Panc1 (cell line): ENCODE measurements around the gene ZNF775. TPM values are rescaled to one million over a fixed set of nuclear protein-coding genes. Genes with fewer than 3 reads are reported as not detected.

Experiments
- ATAC-seq: fragments of 200-7000 bp; cut with Tn5 transposase; 2 replicates; pipeline ENCODE4 v1.9.1; 2020; ENCODE audit warnings: mild to moderate bottlenecking, moderate library complexity
- BruUV-seq: library from RNA; stranded (reverse); fragments of 400-500 nt; replicated peaks from 2 replicates; lab custom pipeline; 2021; lab: Mats Ljungman, UMichigan
- CTCF ChIA-PET: fragments of 300-600 bp; sonication (Branson Sonifier 250); formaldehyde crosslinking; loops from one replicate; lab custom pipeline; 2022; ENCODE audit warnings: antibody characterized with exemption; lab: Charles Lee
- POLR2A ChIA-PET: fragments of 300-600 bp; sonication (Branson Sonifier 250); formaldehyde crosslinking; loops from one replicate; lab custom pipeline; 2022; ENCODE audit warnings: antibody characterized with exemption; lab: Charles Lee
- DNase-seq: peaks from one replicate; pipeline ENCODE4 v3.0.0-alpha.2; 2010; ENCODE audit warnings: low read depth, low spot score
- H3K27ac ChIP-seq: 2 replicates; pipeline ENCODE4 v1.5.1; 2011; ENCODE audit warnings: mild to moderate bottlenecking, low read length, inconsistent platforms
- H3K27me3 ChIP-seq: fragments of 200-500 bp; sonication (Bioruptor generic); 2 replicates; pipeline ENCODE4 v1.6.0; 2014; ENCODE audit warnings: low read length, inconsistent platforms; ENCODE audit not compliant: control insufficient read depth, insufficient read depth
- H3K36me3 ChIP-seq: fragments of 200-500 bp; sonication (Bioruptor generic); 2 replicates; pipeline ENCODE4 v1.5.1; 2014; ENCODE audit warnings: inconsistent platforms, mild to moderate bottlenecking, low read length, moderate library complexity; ENCODE audit not compliant: control insufficient read depth, insufficient read depth
- H3K4me1 ChIP-seq: 2 replicates; pipeline ENCODE4 v1.5.1; 2011; ENCODE audit warnings: inconsistent platforms, mild to moderate bottlenecking, low read length, moderate library complexity; ENCODE audit not compliant: control insufficient read depth, insufficient read depth
- H3K4me3 ChIP-seq, 2 experiments: 2 replicates each; pipeline ENCODE4 v1.5.1; 2011 to 2012; ENCODE audit warnings: low read depth in 2 of 2, low read length in 2 of 2, mild to moderate bottlenecking in 2 of 2, inconsistent platforms in 1 of 2, moderate library complexity in 1 of 2
- H3K9me3 ChIP-seq: fragments of 200-500 bp; sonication (Bioruptor generic); 2 replicates; pipeline ENCODE4 v1.5.1; 2014; ENCODE audit warnings: low read depth, mild to moderate bottlenecking, inconsistent platforms, low read length, moderate library complexity; ENCODE audit not compliant: control insufficient read depth, insufficient read depth
- CTCF ChIP-seq: fragments of 450-650 bp; IDR thresholded peaks from 2 replicates; pipeline ENCODE4 v1.5.1; 2017; ENCODE audit warnings: mild to moderate bottlenecking
- POLR2AphosphoS5 ChIP-seq: IDR thresholded peaks from 2 replicates; pipeline ENCODE4 v1.6.1; 2012; ENCODE audit warnings: mild to moderate bottlenecking, low read depth, low read length, moderate library complexity
- REST ChIP-seq, 2 experiments: IDR thresholded peaks; 2 replicates each; pipeline ENCODE4 v1.6.1; 2011 to 2012; ENCODE audit warnings: low read depth in 2 of 2, control low read depth in 1 of 2, low read length in 1 of 2, mild to moderate bottlenecking in 1 of 2, moderate library complexity in 1 of 2; ENCODE audit not compliant: insufficient read depth in 1 of 2
- SIN3A ChIP-seq: IDR thresholded peaks from 2 replicates; pipeline ENCODE4 v1.6.1; 2012; ENCODE audit warnings: low read depth, mild to moderate bottlenecking, low read length, moderate library complexity, borderline replicate concordance; ENCODE audit not compliant: insufficient read depth
- TCF7L2 ChIP-seq: IDR thresholded peaks from 2 replicates; pipeline ENCODE4 v1.6.1; 2011; ENCODE audit warnings: mild to moderate bottlenecking, low read depth, low read length, inconsistent platforms
- in situ Hi-C: cut with HindIII; loops from 2 replicates; pipeline ENCODE4 v1.10.0; 2016; ENCODE audit warnings: low sequenced_read_pairs, low pct_unique_long_range_greater_than_20kb
- intact Hi-C: fragments of 100-400 bp; cut with micrococcal nuclease; formaldehyde crosslinking; loops from one replicate; pipeline ENCODE4 v1.10.0; 2022; ENCODE audit not compliant: unreplicated experiment
- total RNA-seq: library from RNA; stranded (reverse); gene quantifications from one replicate; pipeline ENCODE4 v1.2.1, GENCODE V29; 2021; ENCODE audit not compliant: unreplicated experiment

The ZNF775 gene
- total RNA-seq, 1 experiment from 2014 or later: 14.7 TPM

GRCh38 chr7:150335108-150335773, 43.9 kb upstream of the ZNF775 start:
- H3K27ac ChIP-seq: no peak overlapping the region

GRCh38 chr7:150335774-150336112, 43.4 kb upstream of the ZNF775 start:
- ATAC-seq (no peak), DNase-seq (no peak)
- Histone ChIP-seq H3K27ac (no peak overlapping the region), H3K9me3 (no peaks in the 10 kb centered on the region), H3K4me3 (no peak overlapping the region), H3K36me3 (no peaks in the 10 kb centered on the region), H3K27me3 (no peaks in the 10 kb centered on the region), H3K4me1 (peaks cover 3% of the 10 kb centered on the region; the same call in 1 of the 2 replicates)
- BruUV-seq: no TSS peak
- in situ Hi-C loops: no loop called here
- intact Hi-C loops: no loop called here
- CTCF ChIA-PET: no interaction called here
- POLR2A ChIA-PET: no interaction called here
- TF ChIP-seq POLR2AphosphoS5 (no peak), SIN3A (no peak)

More at GRCh38 chr7:150335108-150335773, 43.9 kb upstream of the ZNF775 start:
- peaks cover 3% of the 10 kb centered on the region; the same call in 1 of the 2 replicates for H3K4me1 ChIP-seq
- H3K27me3 ChIP-seq: no peaks in the 10 kb centered on the region
- no TSS peak for BruUV-seq
- TF ChIP-seq TCF7L2 (no peak), SIN3A (no peak)
- in situ Hi-C loops (no loop called here), intact Hi-C loops (no loop called here)
- CTCF ChIA-PET: no interaction called here
- POLR2A ChIA-PET: no interaction called here
- H3K4me3 ChIP-seq: no peak overlapping the region
- H3K9me3 ChIP-seq: no peaks in the 10 kb centered on the region
- no peaks in the 10 kb centered on the region for H3K36me3 ChIP-seq
- no peak for DNase-seq
- no peak for ATAC-seq

- Histone ChIP-seq H3K9me3 (no peaks in the 10 kb centered on the region), H3K4me3 (no peak overlapping the region), H3K27ac (no peak overlapping the region), H3K36me3 (no peaks in the 10 kb centered on the region), H3K4me1 (peaks cover 3% of the 10 kb centered on the region; the same call in 1 of the 2 replicates), H3K27me3 (no peaks in the 10 kb centered on the region)
- intact Hi-C loops (no loop called here), in situ Hi-C loops (no loop called here)
- ChIA-PET CTCF (no interaction called here), POLR2A (no interaction called here)
- BruUV-seq: no TSS peak
- no peak for DNase-seq
- TF ChIP-seq POLR2AphosphoS5 (no peak), TCF7L2 (no peak), SIN3A (no peak), CTCF (no peak), REST (IDR thresholded peaks at IDR 0.05; ENCODE audit: insufficient read depth in 1 of 2, low read depth in 2 of 2, low read length in 1 of 2) (no peak)
- ATAC-seq: no peak
Observed at GRCh38 chr7:150336746-150337145, 42.4 kb upstream of the ZNF775 start.
